H9 (cell line): Measurements from ENCODE around the gene IDH3B. TPM values are rescaled to one million over a fixed set of nuclear protein-coding genes. Genes with fewer than 3 reads are reported as not detected.

Source experiments
- DNase-seq: peaks from one replicate; pipeline ENCODE4 v3.0.0-alpha.2; 2017
- H2AFZ ChIP-seq: one replicate; pipeline ENCODE4 v1.6.1; 2013; ENCODE audit warnings: mild to moderate bottlenecking, low read length, control low read depth, moderate library complexity
- H2AK5ac ChIP-seq: 2 replicates; pipeline ENCODE4 v1.6.1; 2013; ENCODE audit warnings: low read length, control low read depth, mixed read lengths; ENCODE audit not compliant: insufficient read length
- H2BK120ac ChIP-seq: one replicate; pipeline ENCODE4 v1.6.1; 2013; ENCODE audit warnings: low read depth, mild to moderate bottlenecking, low read length, control low read depth, inconsistent platforms; ENCODE audit not compliant: poor library complexity, severe bottlenecking
- H2BK12ac ChIP-seq: 2 replicates; pipeline ENCODE4 v1.6.1; 2013; ENCODE audit warnings: low read length, control low read depth, mixed read lengths, low read depth; ENCODE audit not compliant: insufficient read length
- H2BK15ac ChIP-seq: 2 replicates; pipeline ENCODE4 v1.6.1; 2013; ENCODE audit warnings: low read depth, low read length, control low read depth
- H2BK20ac ChIP-seq: one replicate; pipeline ENCODE4 v1.6.1; 2013; ENCODE audit warnings: low read depth, mild to moderate bottlenecking, low read length, control low read depth, inconsistent platforms; ENCODE audit not compliant: poor library complexity, severe bottlenecking
- H2BK5ac ChIP-seq: 2 replicates; pipeline ENCODE4 v1.6.1; 2013; ENCODE audit warnings: low read length, control low read depth, mixed read lengths; ENCODE audit not compliant: insufficient read length
- H3K14ac ChIP-seq: 2 replicates; pipeline ENCODE4 v1.6.1; 2013; ENCODE audit warnings: low read length, control low read depth; ENCODE audit not compliant: insufficient read depth
- H3K18ac ChIP-seq: 2 replicates; pipeline ENCODE4 v1.6.1; 2013; ENCODE audit warnings: low read depth, mild to moderate bottlenecking, mixed read lengths, low read length, control low read depth; ENCODE audit not compliant: insufficient read length
- H3K23ac ChIP-seq: 2 replicates; pipeline ENCODE4 v1.6.1; 2013; ENCODE audit warnings: low read length, control low read depth, mixed read lengths, low read depth; ENCODE audit not compliant: insufficient read length
- H3K23me2 ChIP-seq: 2 replicates; pipeline ENCODE4 v1.6.1; 2013; ENCODE audit warnings: low read depth, mild to moderate bottlenecking, mixed read lengths, low read length, control low read depth; ENCODE audit not compliant: insufficient read length, poor library complexity, severe bottlenecking
- H3K27ac ChIP-seq: 2 replicates; pipeline ENCODE4 v1.5.1; 2013; ENCODE audit warnings: low read length, control low read depth, mixed read lengths, low read depth; ENCODE audit not compliant: insufficient read length
- H3K27me3 ChIP-seq: 2 replicates; pipeline ENCODE4 v1.6.1; 2013; ENCODE audit warnings: low read length, control low read depth, inconsistent platforms; ENCODE audit not compliant: insufficient read depth
- H3K4ac ChIP-seq: 2 replicates; pipeline ENCODE4 v1.6.1; 2013; ENCODE audit warnings: low read depth, mild to moderate bottlenecking, control low read depth, inconsistent platforms, low read length, moderate library complexity
- H3K4me1 ChIP-seq: 2 replicates; pipeline ENCODE4 v1.6.1; 2013; ENCODE audit warnings: low read length, control low read depth, inconsistent platforms; ENCODE audit not compliant: insufficient read depth
- H3K4me2 ChIP-seq: 2 replicates; pipeline ENCODE4 v1.6.1; 2013; ENCODE audit warnings: low read length, control low read depth, mixed read lengths; ENCODE audit not compliant: insufficient read length, insufficient read depth
- H3K56ac ChIP-seq: 2 replicates; pipeline ENCODE4 v1.6.1; 2013; ENCODE audit warnings: low read depth, mild to moderate bottlenecking, mixed read lengths, low read length, control low read depth; ENCODE audit not compliant: insufficient read length
- H3K79me1 ChIP-seq: 2 replicates; pipeline ENCODE4 v1.6.1; 2013; ENCODE audit warnings: low read depth, mild to moderate bottlenecking, moderate library complexity, low read length, control low read depth, inconsistent platforms; ENCODE audit not compliant: insufficient read depth, poor library complexity, severe bottlenecking
- H3K79me2 ChIP-seq: 2 replicates; pipeline ENCODE4 v1.6.1; 2013; ENCODE audit warnings: low read length, control low read depth, inconsistent platforms; ENCODE audit not compliant: insufficient read depth
- H3K9ac ChIP-seq: 2 replicates; pipeline ENCODE4 v1.6.1; 2013; ENCODE audit warnings: low read length, control low read depth, mixed read lengths; ENCODE audit not compliant: insufficient read length; ENCODE audit errors: extremely low read depth
- H3K9me3 ChIP-seq: one replicate; pipeline ENCODE4 v1.6.1; 2013; ENCODE audit warnings: low read depth, low read length, inconsistent platforms; ENCODE audit not compliant: control insufficient read depth
- H3T11ph ChIP-seq: one replicate; pipeline ENCODE4 v1.6.1; 2013; ENCODE audit warnings: mild to moderate bottlenecking, low read length, control low read depth, inconsistent platforms
- H4K20me1 ChIP-seq: one replicate; pipeline ENCODE4 v1.6.1; 2013; ENCODE audit not compliant: control insufficient read depth, insufficient read length, insufficient read depth
- H4K5ac ChIP-seq: 2 replicates; pipeline ENCODE4 v1.6.1; 2013; ENCODE audit warnings: low read depth, mild to moderate bottlenecking, mixed read lengths, low read length, control low read depth; ENCODE audit not compliant: insufficient read length
- H4K8ac ChIP-seq: replicated peaks from 2 replicates; pipeline ENCODE4 v1.6.1; 2013; ENCODE audit warnings: low read length, control low read depth, mixed read lengths, low read depth; ENCODE audit not compliant: insufficient read length
- H4K91ac ChIP-seq: 2 replicates; pipeline ENCODE4 v1.6.1; 2013; ENCODE audit warnings: low read depth, mild to moderate bottlenecking, moderate library complexity, mixed read lengths, low read length, control low read depth; ENCODE audit not compliant: insufficient read length
- H3K27ac Mint-ChIP-seq, 3 experiments: 2 replicates in 2 of 3; 3 replicates in 1 of 3; pipeline ENCODE4 v1.8.0; 2020 to 2021; ENCODE audit warnings: mixed read lengths in 3 of 3, mild to moderate bottlenecking in 1 of 3, moderate library complexity in 1 of 3
- H3K27me3 Mint-ChIP-seq: 2 replicates; pipeline ENCODE4 v1.8.0; 2021; ENCODE audit warnings: low read depth, mild to moderate bottlenecking, moderate library complexity, mixed read lengths
- H3K36me3 Mint-ChIP-seq, 3 experiments: 2 replicates in 2 of 3; 3 replicates in 1 of 3; pipeline ENCODE4 v1.8.0; 2020 to 2021; ENCODE audit warnings: low read depth in 3 of 3, mixed read lengths in 3 of 3; ENCODE audit not compliant: insufficient read depth in 1 of 3
- H3K4me1 Mint-ChIP-seq, 2 experiments: 2 replicates each; pipeline ENCODE4 v1.8.0; 2020; ENCODE audit warnings: mixed read lengths in 2 of 2
- H3K4me3 Mint-ChIP-seq, 2 experiments: 2 replicates in 1 of 2; 3 replicates in 1 of 2; pipeline ENCODE4 v1.8.0; 2020 to 2021; ENCODE audit warnings: mild to moderate bottlenecking in 2 of 2, mixed read lengths in 2 of 2, moderate library complexity in 1 of 2
- H3K9me3 Mint-ChIP-seq, 2 experiments: 2 replicates in 1 of 2; 3 replicates in 1 of 2; pipeline ENCODE4 v1.8.0; 2020; ENCODE audit warnings: mild to moderate bottlenecking in 2 of 2, mixed read lengths in 2 of 2, moderate library complexity in 1 of 2
- CTCF ChIP-seq: fragments of 200-600 bp; sonication (generic); conservative IDR thresholded peaks from 3 replicates; pipeline ENCODE4 v1.8.0; 2021; ENCODE audit warnings: antibody characterized with exemption, mild to moderate bottlenecking
- WGBS: extraction: QIAGEN DNeasy Blood & Tissue Kit; methylation state at CpG from one replicate; pipeline ENCODE4 v1.1.7; 2013; ENCODE audit warnings: missing lambda C conversion rate, low lambda C conversion rate, mixed read lengths; ENCODE audit not compliant: insufficient read length; ENCODE audit errors: extremely low coverage; 5-methylcytosine and 5-hydroxymethylcytosine counted together
- total RNA-seq: library from RNA; stranded (reverse); gene quantifications from 2 replicates; pipeline ENCODE4 v1.2.1, GENCODE V29; 2021

Gene IDH3B
- total RNA-seq, 1 experiment from 2014 or later, result 114 TPM

- Histone ChIP-seq H3T11ph (no peak overlapping the region), H2BK15ac (no peak overlapping the region), H3K79me2 (no peaks in the 10 kb centered on the region), H4K91ac (no peak overlapping the region), H2AFZ (no peak overlapping the region), H3K27me3 (peaks cover 3% of the 10 kb centered on the region; the same call in 1 of the 2 replicates), H3K9ac (no peak overlapping the region), H3K18ac (no peak overlapping the region), H2BK5ac (no peak overlapping the region), H2BK20ac (no peak overlapping the region), H3K4me1 (peaks cover 8% of the 10 kb centered on the region), H2BK120ac (no peak overlapping the region), H3K23ac (no peak overlapping the region), H2AK5ac (no peak overlapping the region), H3K79me1 (no peaks in the 10 kb centered on the region), H3K9me3 (no peaks in the 10 kb centered on the region), H3K27ac (no peak overlapping the region), H4K8ac (no peak overlapping the region), H4K5ac (no peak overlapping the region), H3K23me2 (no peaks in the 10 kb centered on the region), H2BK12ac (no peak overlapping the region), H3K56ac (no peak overlapping the region), H3K4me2 (no peak overlapping the region), H4K20me1 (no peaks in the 10 kb centered on the region), H3K4ac (no peak overlapping the region), H3K14ac (no peak overlapping the region)
- H3K9me3 Mint-ChIP-seq, result no peaks in the 10 kb centered on the region
- no peaks in the 10 kb centered on the region for H3K36me3 Mint-ChIP-seq
- no peak overlapping the region; a peak in 1 of 7 replicates for H3K27ac Mint-ChIP-seq
- no peak for DNase-seq
- no peak for TF ChIP-seq CTCF
- peaks cover 35 to 38% of the 10 kb centered on the region in 2 experiments for H3K4me1 Mint-ChIP-seq
- no CpG with 5 or more reads among the region's 9 CpGs for WGBS
- H3K4me3 Mint-ChIP-seq, result no peak overlapping the region
- peaks cover 50% of the 10 kb centered on the region for H3K27me3 Mint-ChIP-seq
These were observed 44.6 kb upstream of the IDH3B start for GRCh38 chr20:2708665-2709064.
